ENCODE data around the gene INSL3.

DNA sequence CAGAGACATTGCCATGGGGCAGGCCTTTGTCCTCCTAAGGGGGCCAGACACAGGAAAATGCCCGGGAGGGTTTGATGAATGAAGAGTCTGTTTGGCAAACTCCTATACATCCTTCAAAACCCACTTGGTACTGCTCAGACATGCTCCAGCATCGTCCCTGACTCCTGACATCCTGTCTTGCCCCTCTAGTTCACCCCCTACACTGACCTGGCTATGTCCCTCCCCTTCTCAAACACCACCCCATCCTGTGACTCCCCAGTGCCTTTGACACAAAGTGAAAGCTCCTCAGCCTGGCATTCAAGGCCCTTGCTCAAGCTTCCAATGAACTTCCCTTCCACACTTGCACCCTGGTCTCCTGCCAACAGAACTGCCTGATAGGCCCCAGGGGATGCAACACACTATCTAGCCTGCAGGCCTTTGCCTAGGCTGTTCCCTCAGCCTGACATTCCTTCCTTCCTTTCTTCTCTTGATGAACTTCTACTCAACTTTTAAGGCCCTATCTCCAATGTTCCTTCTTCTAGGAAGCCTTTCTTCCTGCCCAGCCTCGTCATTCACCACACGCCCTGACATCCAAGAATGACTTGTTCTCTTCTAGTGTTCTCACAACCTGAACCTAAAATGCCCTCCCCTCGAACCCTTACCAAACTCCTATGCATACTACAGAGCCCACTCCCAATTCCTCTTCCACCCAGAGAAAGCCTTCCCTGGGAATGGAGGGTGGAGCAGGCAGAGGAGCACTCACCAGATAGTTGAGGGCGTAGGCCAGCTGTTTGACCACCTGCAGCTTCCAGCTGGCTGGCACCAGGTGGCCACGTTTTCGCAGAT, 14.1 kb upstream of the INSL3 start:
- TF ChIP-seq CTCF (IDR thresholded peaks at IDR 0.05; ENCODE audit: low read depth, low read length, missing input control) (no peak), RAD21 (IDR thresholded peaks at IDR 0.05) (no peak), FOXA1 (IDR thresholded peaks at IDR 0.05) (no peak), YY1 (IDR thresholded peaks at IDR 0.05) (no peak), RXRA (IDR thresholded peaks at IDR 0.05) (no peak)

Data from liver (tissue), 3 donors.